IPS-18a (cell line): Measurements from ENCODE around the gene ARHGAP45.

Source experiments
- H3K27ac ChIP-seq: one replicate; pipeline ENCODE4 v1.5.1; 2013; ENCODE audit warnings: low read length
- H3K27me3 ChIP-seq: one replicate; pipeline ENCODE4 v1.6.1; 2013; ENCODE audit warnings: mild to moderate bottlenecking, low read length; ENCODE audit not compliant: control insufficient read depth, insufficient read depth
- H3K36me3 ChIP-seq: one replicate; pipeline ENCODE4 v1.6.1; 2013; ENCODE audit warnings: low read depth, low read length; ENCODE audit not compliant: control insufficient read depth
- H3K4me1 ChIP-seq: one replicate; pipeline ENCODE4 v1.6.1; 2013; ENCODE audit warnings: low read depth, low read length; ENCODE audit not compliant: control insufficient read depth
- H3K4me3 ChIP-seq: one replicate; pipeline ENCODE4 v1.5.1; 2013; ENCODE audit warnings: low read length
- H3K9ac ChIP-seq: one replicate; pipeline ENCODE4 v1.6.1; 2013; ENCODE audit warnings: mild to moderate bottlenecking, low read length, moderate library complexity
- H3K9me3 ChIP-seq: one replicate; pipeline ENCODE4 v1.6.1; 2013; ENCODE audit warnings: low read depth, low read length; ENCODE audit not compliant: control insufficient read depth

The ARHGAP45 gene

GRCh38 chr19:1040476-1041271, 26.3 kb upstream of the ARHGAP45 start:
- Histone ChIP-seq H3K9ac (peak overlapping the region; percentile 52), H3K36me3 (peaks cover 23% of the 10 kb centered on the region), H3K4me1 (peaks cover 4% of the 10 kb centered on the region), H3K27me3 (no peaks in the 10 kb centered on the region), H3K9me3 (no peaks in the 10 kb centered on the region), H3K27ac (no peak overlapping the region), H3K4me3 (peak overlapping the region; percentile 71)

DNA sequence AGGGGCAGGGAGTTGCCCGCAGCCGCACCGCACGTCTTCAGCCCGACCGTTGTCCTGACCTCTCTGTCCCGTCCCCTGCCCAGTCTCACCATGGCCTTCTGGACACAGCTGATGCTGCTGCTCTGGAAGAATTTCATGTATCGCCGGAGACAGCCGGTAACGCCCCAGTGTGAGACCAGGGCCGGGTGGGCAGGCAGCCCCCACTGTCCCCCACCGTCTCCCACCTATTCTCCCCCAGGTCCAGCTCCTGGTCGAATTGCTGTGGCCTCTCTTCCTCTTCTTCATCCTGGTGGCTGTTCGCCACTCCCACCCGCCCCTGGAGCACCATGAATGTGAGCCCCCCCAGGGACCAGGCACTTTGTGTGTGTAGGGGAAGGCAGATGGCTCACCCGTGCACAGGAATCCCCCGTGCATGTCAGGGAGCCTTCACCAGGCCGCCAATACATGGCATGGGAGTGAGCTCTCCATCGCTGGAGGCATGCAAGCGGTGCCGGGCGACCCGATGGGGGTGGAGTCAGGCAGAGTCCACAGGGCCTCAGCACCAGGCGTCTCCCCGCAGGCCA, 25.6 kb upstream of the ARHGAP45 start:
- Histone ChIP-seq H3K4me3 (no peak overlapping the region), H3K36me3 (peaks cover 16% of the 10 kb centered on the region), H3K27me3 (no peaks in the 10 kb centered on the region), H3K9me3 (no peaks in the 10 kb centered on the region), H3K9ac (no peak overlapping the region), H3K4me1 (peaks cover 4% of the 10 kb centered on the region), H3K27ac (no peak overlapping the region)

DNA sequence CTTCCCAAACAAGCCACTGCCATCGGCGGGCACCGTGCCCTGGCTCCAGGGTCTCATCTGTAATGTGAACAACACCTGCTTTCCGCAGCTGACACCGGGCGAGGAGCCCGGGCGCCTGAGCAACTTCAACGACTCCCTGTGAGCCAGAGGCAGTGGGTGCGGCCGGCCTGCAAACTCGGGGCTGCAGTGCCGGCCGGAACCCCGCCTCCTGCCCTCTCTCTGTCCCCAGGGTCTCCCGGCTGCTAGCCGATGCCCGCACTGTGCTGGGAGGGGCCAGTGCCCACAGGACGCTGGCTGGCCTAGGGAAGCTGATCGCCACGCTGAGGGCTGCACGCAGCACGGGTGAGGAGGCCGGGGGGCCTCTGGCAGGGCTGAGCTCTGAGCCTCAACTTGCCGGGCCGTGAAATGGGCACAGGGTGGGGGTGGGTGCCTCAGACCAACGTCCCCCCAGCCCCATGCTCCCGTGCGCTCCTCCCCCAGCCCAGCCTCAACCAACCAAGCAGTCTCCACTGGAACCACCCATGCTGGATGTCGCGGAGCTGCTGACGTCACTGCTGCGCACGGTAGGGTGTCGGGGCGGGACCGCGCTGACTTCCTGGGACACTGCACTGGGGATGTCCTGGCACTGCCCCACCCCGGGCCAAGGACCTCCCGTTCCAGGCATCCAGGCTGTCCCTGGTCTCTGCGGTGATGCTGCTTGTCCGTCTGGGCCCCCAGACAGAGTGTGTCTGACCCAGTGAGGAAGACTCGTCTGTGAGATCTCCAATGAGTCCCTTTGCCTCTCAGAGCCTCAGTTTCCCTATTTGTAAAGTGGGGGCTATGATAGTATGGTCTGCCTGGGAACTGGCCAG, 24.9 kb upstream of the ARHGAP45 start:
- H3K4me3 ChIP-seq = no peak overlapping the region

GRCh38 chr19:1042689-1043511, 24.1 kb upstream of the ARHGAP45 start:
- Histone ChIP-seq H3K9ac (no peak overlapping the region), H3K27ac (no peak overlapping the region), H3K4me1 (peaks cover 4% of the 10 kb centered on the region), H3K4me3 (no peak overlapping the region), H3K36me3 (peaks cover 6% of the 10 kb centered on the region), H3K27me3 (no peaks in the 10 kb centered on the region), H3K9me3 (no peaks in the 10 kb centered on the region)

More for the DNA sequence above, 24.9 kb upstream of the ARHGAP45 start:
- H3K4me1 ChIP-seq = peaks cover 4% of the 10 kb centered on the region
- H3K9me3 ChIP-seq = no peaks in the 10 kb centered on the region
- no peak overlapping the region for H3K9ac ChIP-seq
- no peaks in the 10 kb centered on the region for H3K27me3 ChIP-seq
- peaks cover 13% of the 10 kb centered on the region for H3K36me3 ChIP-seq
- H3K27ac ChIP-seq = no peak overlapping the region

GRCh38 chr19:1045247-1045603, 21.7 kb upstream of the ARHGAP45 start:
- no peaks in the 10 kb centered on the region for H3K27me3 ChIP-seq
- peaks cover 4% of the 10 kb centered on the region for H3K4me1 ChIP-seq
- no peaks in the 10 kb centered on the region for H3K36me3 ChIP-seq
- H3K27ac ChIP-seq = no peak overlapping the region
- H3K9me3 ChIP-seq = no peaks in the 10 kb centered on the region
- no peak overlapping the region for H3K9ac ChIP-seq
- no peak overlapping the region for H3K4me3 ChIP-seq

DNA sequence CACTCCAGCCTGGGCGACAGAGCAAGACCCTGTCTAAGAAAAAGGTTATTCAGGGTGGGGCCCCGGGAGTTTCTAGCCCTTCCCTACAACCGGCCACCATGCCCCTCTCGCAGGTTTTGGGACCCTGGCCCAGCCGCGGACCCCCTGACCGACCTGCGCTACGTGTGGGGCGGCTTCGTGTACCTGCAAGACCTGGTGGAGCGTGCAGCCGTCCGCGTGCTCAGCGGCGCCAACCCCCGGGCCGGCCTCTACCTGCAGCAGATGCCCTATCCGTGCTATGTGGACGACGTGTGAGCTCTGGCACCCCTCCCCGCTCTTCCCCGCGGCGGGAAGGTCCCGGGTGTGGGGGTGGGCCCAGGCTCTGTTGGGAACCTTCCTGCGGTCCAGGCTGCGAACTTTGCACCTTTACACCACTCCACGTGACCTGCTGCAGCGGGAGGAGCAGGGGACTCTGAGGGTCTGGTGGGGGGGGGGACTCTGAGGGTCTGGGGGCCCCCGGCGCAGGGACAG, 20.8 kb upstream of the ARHGAP45 start:
- Histone ChIP-seq H3K36me3 (no peaks in the 10 kb centered on the region), H3K9ac (no peak overlapping the region), H3K4me1 (no peaks in the 10 kb centered on the region)

GRCh38 chr19:1046836-1047695, 19.9 kb upstream of the ARHGAP45 start:
- Histone ChIP-seq H3K27me3 (no peaks in the 10 kb centered on the region), H3K36me3 (no peaks in the 10 kb centered on the region), H3K9me3 (no peaks in the 10 kb centered on the region), H3K4me3 (no peak overlapping the region), H3K4me1 (no peaks in the 10 kb centered on the region), H3K9ac (no peak overlapping the region), H3K27ac (no peak overlapping the region)

More for the DNA sequence above, 20.8 kb upstream of the ARHGAP45 start:
- Histone ChIP-seq H3K27ac (no peak overlapping the region), H3K9me3 (no peaks in the 10 kb centered on the region), H3K4me3 (no peak overlapping the region), H3K27me3 (no peaks in the 10 kb centered on the region)

GRCh38 chr19:1047696-1048147, 19.2 kb upstream of the ARHGAP45 start:
- no peak overlapping the region for H3K9ac ChIP-seq
- no peaks in the 10 kb centered on the region for H3K36me3 ChIP-seq
- H3K27me3 ChIP-seq = no peaks in the 10 kb centered on the region
- H3K9me3 ChIP-seq = no peaks in the 10 kb centered on the region
- H3K4me1 ChIP-seq = no peaks in the 10 kb centered on the region
- no peak overlapping the region for H3K4me3 ChIP-seq
- no peak overlapping the region for H3K27ac ChIP-seq

- Histone ChIP-seq H3K27ac (no peak overlapping the region), H3K9ac (no peak overlapping the region), H3K4me3 (no peak overlapping the region), H3K4me1 (no peaks in the 10 kb centered on the region), H3K36me3 (no peaks in the 10 kb centered on the region), H3K9me3 (no peaks in the 10 kb centered on the region), H3K27me3 (no peaks in the 10 kb centered on the region)
Observed at GRCh38 chr19:1049106-1049505, 17.9 kb upstream of the ARHGAP45 start.

DNA sequence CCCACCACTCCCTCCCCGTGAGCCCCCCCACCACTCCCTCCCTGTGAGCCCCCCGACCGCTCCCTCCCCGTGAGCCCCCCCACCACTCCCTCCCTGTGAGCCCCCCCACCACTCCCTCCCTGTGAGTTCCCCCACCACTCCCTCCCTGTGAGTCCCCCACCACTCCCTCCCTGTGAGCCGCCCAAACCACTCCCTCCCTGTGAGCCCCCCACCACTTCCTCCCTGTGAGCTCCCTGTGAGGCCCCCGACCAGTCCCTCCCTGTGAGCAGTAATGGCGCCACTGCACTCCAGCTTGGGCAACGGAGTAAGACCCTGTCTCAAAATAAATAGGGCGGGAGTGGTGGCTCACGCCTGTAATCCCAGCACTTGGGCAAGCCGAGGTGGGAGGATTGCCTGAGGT, 17.2 kb upstream of the ARHGAP45 start:
- Histone ChIP-seq H3K27me3 (no peaks in the 10 kb centered on the region), H3K36me3 (no peaks in the 10 kb centered on the region), H3K9ac (no peak overlapping the region), H3K27ac (no peak overlapping the region), H3K9me3 (no peaks in the 10 kb centered on the region), H3K4me1 (no peaks in the 10 kb centered on the region), H3K4me3 (no peak overlapping the region)
